ENCODE data around the gene ST6GALNAC3.
"Not testable (repeated sequence)": the region's sequence is repeated elsewhere in the genome, so short reads cannot be mapped to it uniquely, and the experiment has no call there.

The ST6GALNAC3 gene

DNA sequence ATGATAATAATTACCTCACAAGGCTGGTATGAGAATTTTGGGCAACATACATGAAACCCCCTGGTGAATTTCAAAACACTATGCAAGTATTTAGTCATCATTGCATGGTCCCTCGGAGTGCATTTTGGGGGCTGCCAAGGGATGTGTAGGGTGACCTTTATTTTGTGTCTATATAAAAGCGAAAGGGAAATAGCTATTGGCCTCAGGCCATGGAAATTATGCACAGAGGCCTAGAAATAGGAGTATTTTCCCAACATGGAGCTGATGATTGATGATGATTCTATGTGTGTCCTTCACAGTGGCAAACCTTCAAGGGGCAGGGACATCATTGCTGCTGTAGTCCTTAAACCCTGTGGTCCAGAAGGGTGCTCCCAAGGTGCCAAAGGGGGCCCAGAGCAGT, 265.5 kb downstream of the ST6GALNAC3 start:
- TF ChIP-seq, protein P1, sequence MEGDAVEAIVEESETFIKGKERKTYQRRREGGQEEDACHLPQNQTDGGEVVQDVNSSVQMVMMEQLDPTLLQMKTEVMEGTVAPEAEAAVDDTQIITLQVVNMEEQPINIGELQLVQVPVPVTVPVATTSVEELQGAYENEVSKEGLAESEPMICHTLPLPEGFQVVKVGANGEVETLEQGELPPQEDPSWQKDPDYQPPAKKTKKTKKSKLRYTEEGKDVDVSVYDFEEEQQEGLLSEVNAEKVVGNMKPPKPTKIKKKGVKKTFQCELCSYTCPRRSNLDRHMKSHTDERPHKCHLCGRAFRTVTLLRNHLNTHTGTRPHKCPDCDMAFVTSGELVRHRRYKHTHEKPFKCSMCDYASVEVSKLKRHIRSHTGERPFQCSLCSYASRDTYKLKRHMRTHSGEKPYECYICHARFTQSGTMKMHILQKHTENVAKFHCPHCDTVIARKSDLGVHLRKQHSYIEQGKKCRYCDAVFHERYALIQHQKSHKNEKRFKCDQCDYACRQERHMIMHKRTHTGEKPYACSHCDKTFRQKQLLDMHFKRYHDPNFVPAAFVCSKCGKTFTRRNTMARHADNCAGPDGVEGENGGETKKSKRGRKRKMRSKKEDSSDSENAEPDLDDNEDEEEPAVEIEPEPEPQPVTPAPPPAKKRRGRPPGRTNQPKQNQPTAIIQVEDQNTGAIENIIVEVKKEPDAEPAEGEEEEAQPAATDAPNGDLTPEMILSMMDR (IDR thresholded peaks at IDR 0.05): no peak

DNA sequence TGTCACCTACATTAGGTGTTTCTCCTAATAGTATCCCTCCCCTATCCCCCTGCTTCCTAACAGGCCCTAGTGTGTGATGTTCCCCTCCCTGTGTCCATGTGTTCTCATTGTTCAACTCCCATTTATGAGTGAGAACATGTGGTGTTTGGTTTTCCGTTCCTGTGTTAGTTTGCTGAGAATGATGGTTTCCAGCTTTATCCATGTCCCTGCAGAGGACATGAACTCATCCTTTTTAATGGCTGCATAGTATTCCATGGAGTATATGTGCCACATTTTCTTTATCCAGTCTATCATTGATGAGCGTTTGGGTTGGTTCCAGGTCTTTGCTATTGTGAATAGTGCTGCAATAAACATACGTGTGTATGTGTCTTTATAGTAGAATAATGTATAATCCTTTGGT, 267.3 kb downstream of the ST6GALNAC3 start:
- not testable (repeated sequence) for H3K9me3 ChIP-seq; H3K4me3 ChIP-seq (ENCODE audit: low read depth in 1 of 2, low read length in 1 of 2); H3K27ac ChIP-seq; H3K4me1 ChIP-seq (ENCODE audit: control insufficient read depth in 1 of 2, insufficient read depth in 1 of 2, low read depth in 1 of 2, low read length in 1 of 2); H3K36me3 ChIP-seq; H3K27me3 ChIP-seq

More for the DNA sequence above, 265.5 kb downstream of the ST6GALNAC3 start:
- Histone ChIP-seq H3K9me3 (no peaks in the 10 kb centered on the region), H3K36me3 (no peaks in the 10 kb centered on the region), H3K4me1 (ENCODE audit: control insufficient read depth in 1 of 2, insufficient read depth in 1 of 2, low read depth in 1 of 2, low read length in 1 of 2) (no peaks in the 10 kb centered on the region), H3K27ac (no peak overlapping the region), H3K27me3 (no peaks in the 10 kb centered on the region), H3K4me3 (ENCODE audit: low read depth in 1 of 2, low read length in 1 of 2) (no peak overlapping the region)

DNA sequence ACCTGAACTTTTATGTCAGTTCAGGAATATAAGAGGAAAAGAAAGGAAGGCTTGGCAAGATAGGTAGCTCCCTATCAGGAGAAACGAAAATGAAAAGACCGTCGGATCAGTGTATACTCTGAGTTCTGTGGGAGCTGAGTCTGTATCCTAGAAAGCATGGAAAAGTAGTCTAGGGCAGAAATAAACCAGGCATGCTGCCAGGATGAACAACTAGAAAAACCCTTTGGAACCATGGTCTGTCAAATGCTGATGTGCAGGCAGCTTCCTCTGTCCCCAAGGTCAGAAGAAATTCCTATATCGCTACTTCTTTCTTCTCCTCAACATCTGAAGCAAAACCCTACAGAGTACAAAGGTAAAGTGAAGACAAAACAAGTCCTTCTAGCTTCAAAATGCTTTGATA, 268.8 kb downstream of the ST6GALNAC3 start:
- TF ChIP-seq, protein P1 (IDR thresholded peaks at IDR 0.05): no peak
- Histone ChIP-seq H3K4me3 (ENCODE audit: low read depth in 1 of 2, low read length in 1 of 2) (no peak overlapping the region), H3K4me1 (ENCODE audit: control insufficient read depth in 1 of 2, insufficient read depth in 1 of 2, low read depth in 1 of 2, low read length in 1 of 2) (no peaks in the 10 kb centered on the region), H3K27me3 (no peaks in the 10 kb centered on the region), H3K36me3 (peaks cover 3% of the 10 kb centered on the region), H3K9me3 (no peaks in the 10 kb centered on the region), H3K27ac (no peak overlapping the region)

DNA sequence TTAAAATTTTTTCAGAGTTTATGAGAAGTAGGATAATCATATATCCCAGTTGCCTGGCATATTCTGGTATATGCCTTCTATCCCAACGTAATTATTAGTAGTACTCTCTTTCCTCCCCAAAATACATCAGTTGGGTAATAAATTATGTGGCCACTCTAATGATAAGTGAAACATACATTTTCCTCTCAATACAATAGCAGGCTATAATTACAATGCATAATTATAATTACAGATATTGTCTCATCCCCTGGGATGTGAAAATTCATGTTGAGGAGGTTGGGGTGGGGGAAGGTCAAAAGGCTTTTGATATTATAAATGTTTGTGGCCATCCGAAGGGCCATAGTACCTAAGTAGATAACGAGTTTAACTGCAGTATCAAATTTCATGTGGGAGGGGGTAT, 277.1 kb downstream of the ST6GALNAC3 start:
- no peak overlapping the region for H3K4me3 ChIP-seq (ENCODE audit: low read depth in 1 of 2, low read length in 1 of 2)
- TF ChIP-seq, protein P1 (IDR thresholded peaks at IDR 0.05): no peak
- H3K27ac ChIP-seq: no peak overlapping the region
- H3K4me1 ChIP-seq (ENCODE audit: control insufficient read depth in 1 of 2, insufficient read depth in 1 of 2, low read depth in 1 of 2, low read length in 1 of 2): no peaks in the 10 kb centered on the region
- H3K27me3 ChIP-seq: no peaks in the 10 kb centered on the region
- H3K9me3 ChIP-seq: no peaks in the 10 kb centered on the region
- H3K36me3 ChIP-seq: no peaks in the 10 kb centered on the region

DNA sequence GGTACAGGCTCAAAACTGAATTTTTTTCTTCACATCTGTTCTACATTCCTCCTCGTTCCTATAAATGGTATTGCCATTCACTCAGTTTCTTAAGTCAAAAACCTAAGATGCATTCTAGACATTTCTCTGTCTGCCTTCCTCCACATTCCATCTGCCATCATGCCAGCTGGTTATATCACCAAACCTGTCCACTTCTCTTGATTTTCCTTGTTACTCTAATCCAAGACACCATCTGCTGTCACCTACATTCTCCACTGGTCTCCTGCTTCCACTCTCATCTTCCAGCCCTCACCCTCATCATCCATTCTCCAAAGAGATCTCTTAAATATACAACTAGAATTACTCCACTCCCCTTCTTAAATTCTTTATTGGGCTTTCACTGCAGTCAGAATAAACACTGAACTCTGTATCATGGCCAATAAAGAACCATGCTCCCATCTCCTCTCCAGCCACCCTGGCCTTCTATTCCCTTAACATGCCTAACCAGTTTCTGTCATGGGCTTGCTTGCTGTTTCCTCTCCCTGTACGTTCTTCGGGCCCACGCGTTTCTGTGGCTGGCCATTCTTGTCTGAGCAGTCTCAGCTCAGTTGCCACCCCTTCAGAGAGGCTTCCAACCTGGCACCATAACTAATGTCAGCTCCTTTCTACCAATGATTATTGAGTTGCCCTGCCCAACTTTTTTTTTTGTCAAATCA, 278.3 kb downstream of the ST6GALNAC3 start:
- no peaks in the 10 kb centered on the region for H3K27me3 ChIP-seq
- no peak overlapping the region for H3K27ac ChIP-seq
- no peaks in the 10 kb centered on the region for H3K4me1 ChIP-seq (ENCODE audit: control insufficient read depth in 1 of 2, insufficient read depth in 1 of 2, low read depth in 1 of 2, low read length in 1 of 2)
- no peak overlapping the region for H3K4me3 ChIP-seq (ENCODE audit: low read depth in 1 of 2, low read length in 1 of 2)
- H3K36me3 ChIP-seq: no peaks in the 10 kb centered on the region
- H3K9me3 ChIP-seq: no peaks in the 10 kb centered on the region
- TF ChIP-seq, protein P1 (IDR thresholded peaks at IDR 0.05): no peak

DNA sequence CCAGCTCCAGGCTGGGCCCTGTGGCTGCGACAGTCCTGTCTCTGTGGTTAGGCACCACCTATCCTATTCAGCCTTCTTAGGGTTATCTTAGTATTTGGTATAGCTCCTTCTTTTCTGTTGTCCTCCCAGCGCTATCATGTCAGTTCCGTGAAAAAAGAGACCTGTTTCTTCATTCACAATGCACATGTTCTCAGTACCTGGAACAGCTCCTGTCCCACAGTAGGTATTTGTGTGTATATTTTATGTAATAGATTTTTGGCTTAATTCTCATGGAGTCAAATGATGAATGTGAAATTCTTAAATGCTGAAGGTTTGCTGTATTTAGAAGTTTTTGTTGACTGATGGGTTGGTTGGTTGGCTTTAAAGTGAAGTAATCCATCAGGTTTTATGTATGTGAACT, 279.7 kb downstream of the ST6GALNAC3 start:
- Histone ChIP-seq H3K27me3 (no peaks in the 10 kb centered on the region), H3K4me3 (ENCODE audit: low read depth in 1 of 2, low read length in 1 of 2) (no peak overlapping the region), H3K4me1 (ENCODE audit: control insufficient read depth in 1 of 2, insufficient read depth in 1 of 2, low read depth in 1 of 2, low read length in 1 of 2) (no peaks in the 10 kb centered on the region), H3K9me3 (no peaks in the 10 kb centered on the region), H3K36me3 (no peaks in the 10 kb centered on the region), H3K27ac (no peak overlapping the region)
- TF ChIP-seq, protein P1 (IDR thresholded peaks at IDR 0.05): no peak
